HEK293 (cell line): ENCODE data around the gene CENPF.
"Not testable (repeated sequence)": the region's sequence is repeated elsewhere in the genome, so short reads cannot be mapped to it uniquely, and the experiment has no call there.

ENCODE experiments used
- CTCF ChIA-PET: fragments of 350-600 bp; formaldehyde crosslinking; extraction: SDS; loops from one replicate; lab custom pipeline; 2021; ENCODE audit warnings: antibody characterized with exemption; lab: Yijun Ruan, JAX
- POLR2A ChIA-PET: fragments of 300-600 bp; formaldehyde crosslinking; extraction: SDS; loops from one replicate; lab custom pipeline; 2020; ENCODE audit warnings: antibody characterized with exemption, inconsistent platforms; lab: Yijun Ruan, JAX
- H3K27ac ChIP-seq: fragments of 200-500 bp; sonication (Bioruptor generic); 2 replicates; pipeline ENCODE4 v1.5.1; 2014; ENCODE audit warnings: low read depth, low read length, control low read depth, inconsistent platforms; ENCODE audit errors: extremely low read depth
- H3K36me3 ChIP-seq, 2 experiments: fragments of 200-500 bp in 1 of 2; sonication (Bioruptor generic) in 1 of 2; 1 replicate in 1 of 2; 2 replicates in 1 of 2; pipeline ENCODE4 v1.5.1; 2014 to 2017; ENCODE audit warnings: inconsistent platforms in 2 of 2, low read length in 2 of 2; ENCODE audit not compliant: control insufficient read depth in 2 of 2, insufficient read depth in 1 of 2
- H3K4me1 ChIP-seq: fragments of 200-500 bp; sonication (Bioruptor generic); 2 replicates; pipeline ENCODE4 v1.5.1; 2014; ENCODE audit warnings: mild to moderate bottlenecking, low read length, inconsistent platforms; ENCODE audit not compliant: control insufficient read depth, insufficient read depth
- H3K4me3 ChIP-seq: 2 replicates; pipeline ENCODE4 v1.5.1; 2011; ENCODE audit warnings: low read depth, mild to moderate bottlenecking, control low read depth, low read length, moderate library complexity
- H3K9me3 ChIP-seq: fragments of 200-500 bp; sonication (Bioruptor generic); 2 replicates; pipeline ENCODE4 v1.5.1; 2014; ENCODE audit warnings: low read depth, low read length, inconsistent platforms; ENCODE audit not compliant: control insufficient read depth, insufficient read depth
- GLIS1 ChIP-seq: fragments of 450-650 bp; formaldehyde crosslinking; IDR thresholded peaks from 2 replicates; pipeline ENCODE4 v1.5.1; 2016; ENCODE audit warnings: missing biosample characterization, missing genetic modification characterization
- IKZF3 ChIP-seq: fragments of 450-650 bp; IDR thresholded peaks from 2 replicates; pipeline ENCODE4 v1.5.0; 2018; ENCODE audit warnings: missing biosample characterization, mild to moderate bottlenecking, missing genetic modification characterization, moderate library complexity
- OVOL3 ChIP-seq: fragments of 450-650 bp; formaldehyde crosslinking; IDR thresholded peaks from 2 replicates; pipeline ENCODE4 v1.5.1; 2016; ENCODE audit warnings: missing biosample characterization, missing genetic modification characterization
- YY2 ChIP-seq: fragments of 450-650 bp; formaldehyde crosslinking; IDR thresholded peaks from 2 replicates; pipeline ENCODE4 v1.5.1; 2016; ENCODE audit warnings: missing biosample characterization, missing genetic modification characterization
- ZBTB7A ChIP-seq: fragments of 450-650 bp; formaldehyde crosslinking; IDR thresholded peaks from 2 replicates; pipeline ENCODE4 v1.5.1; 2016; ENCODE audit warnings: low read depth, missing biosample characterization, missing genetic modification characterization
- ZNF138 ChIP-seq: fragments of 450-650 bp; formaldehyde crosslinking; IDR thresholded peaks from 2 replicates; pipeline ENCODE4 v1.5.1; 2016; ENCODE audit warnings: missing biosample characterization, missing genetic modification characterization, borderline replicate concordance
- ZNF146 ChIP-seq: fragments of 450-650 bp; formaldehyde crosslinking; IDR thresholded peaks from 2 replicates; pipeline ENCODE4 v1.5.1; 2016; ENCODE audit warnings: missing biosample characterization, missing genetic modification characterization
- ZNF2 ChIP-seq: fragments of 450-650 bp; formaldehyde crosslinking; IDR thresholded peaks from 2 replicates; pipeline ENCODE4 v1.5.1; 2016; ENCODE audit warnings: missing biosample characterization, missing genetic modification characterization
- ZNF214 ChIP-seq: fragments of 450-650 bp; formaldehyde crosslinking; IDR thresholded peaks from 2 replicates; pipeline ENCODE4 v1.5.1; 2017; ENCODE audit warnings: missing biosample characterization, mild to moderate bottlenecking, missing genetic modification characterization, borderline replicate concordance
- ZNF266 ChIP-seq: fragments of 450-650 bp; formaldehyde crosslinking; IDR thresholded peaks from 2 replicates; pipeline ENCODE4 v1.5.1; 2016; ENCODE audit warnings: missing biosample characterization, missing genetic modification characterization, low read depth
- ZNF341 ChIP-seq: fragments of 450-650 bp; formaldehyde crosslinking; IDR thresholded peaks from 2 replicates; pipeline ENCODE4; 2016; ENCODE audit warnings: low read depth, missing biosample characterization, missing genetic modification characterization
- ZNF48 ChIP-seq: fragments of 450-650 bp; formaldehyde crosslinking; IDR thresholded peaks from 2 replicates; pipeline ENCODE4 v1.5.1; 2016; ENCODE audit warnings: missing biosample characterization, missing genetic modification characterization
- ZNF571 ChIP-seq: fragments of 450-650 bp; formaldehyde crosslinking; IDR thresholded peaks from 2 replicates; pipeline ENCODE4 v1.5.0; 2017; ENCODE audit warnings: missing biosample characterization, missing genetic modification characterization
- ZNF707 ChIP-seq: fragments of 450-650 bp; formaldehyde crosslinking; IDR thresholded peaks from 2 replicates; pipeline ENCODE4 v1.5.1; 2016; ENCODE audit warnings: missing biosample characterization, missing genetic modification characterization
- ZNF76 ChIP-seq: fragments of 450-650 bp; formaldehyde crosslinking; IDR thresholded peaks from 2 replicates; pipeline ENCODE4; 2016; ENCODE audit warnings: low read depth, missing biosample characterization, missing genetic modification characterization, borderline replicate concordance
- ZNF768 ChIP-seq: fragments of 450-650 bp; formaldehyde crosslinking; IDR thresholded peaks from 2 replicates; pipeline ENCODE4 v1.5.1; 2018; ENCODE audit warnings: missing biosample characterization, mild to moderate bottlenecking, missing genetic modification characterization
- ZNF791 ChIP-seq: fragments of 450-650 bp; formaldehyde crosslinking; IDR thresholded peaks from 2 replicates; pipeline ENCODE4 v1.5.1; 2016; ENCODE audit warnings: missing biosample characterization, missing genetic modification characterization
- ZSCAN30 ChIP-seq: fragments of 450-650 bp; IDR thresholded peaks from 2 replicates; pipeline ENCODE4 v1.5.1; 2018; ENCODE audit warnings: missing biosample characterization, mild to moderate bottlenecking, missing genetic modification characterization, moderate library complexity
- TF ChIP-seq, protein P1 (sequence below): fragments of 450-650 bp; formaldehyde crosslinking; IDR thresholded peaks from 2 replicates; pipeline ENCODE4 v1.5.1; 2017; ENCODE audit warnings: missing biosample characterization, missing genetic modification characterization
- TF ChIP-seq, protein P2 (sequence below): fragments of 450-650 bp; formaldehyde crosslinking; IDR thresholded peaks from 2 replicates; pipeline ENCODE4 v1.5.1; 2017; ENCODE audit warnings: missing biosample characterization, mild to moderate bottlenecking, missing genetic modification characterization, moderate library complexity
- TF ChIP-seq, protein P3 (sequence below): fragments of 450-650 bp; formaldehyde crosslinking; IDR thresholded peaks from 2 replicates; pipeline ENCODE4 v1.5.1; 2016; ENCODE audit warnings: missing biosample characterization, missing genetic modification characterization
- TF ChIP-seq, protein P4 (sequence below): fragments of 450-650 bp; formaldehyde crosslinking; IDR thresholded peaks from 2 replicates; pipeline ENCODE4 v1.5.1; 2016; ENCODE audit warnings: missing biosample characterization, missing genetic modification characterization

CENPF gene

DNA sequence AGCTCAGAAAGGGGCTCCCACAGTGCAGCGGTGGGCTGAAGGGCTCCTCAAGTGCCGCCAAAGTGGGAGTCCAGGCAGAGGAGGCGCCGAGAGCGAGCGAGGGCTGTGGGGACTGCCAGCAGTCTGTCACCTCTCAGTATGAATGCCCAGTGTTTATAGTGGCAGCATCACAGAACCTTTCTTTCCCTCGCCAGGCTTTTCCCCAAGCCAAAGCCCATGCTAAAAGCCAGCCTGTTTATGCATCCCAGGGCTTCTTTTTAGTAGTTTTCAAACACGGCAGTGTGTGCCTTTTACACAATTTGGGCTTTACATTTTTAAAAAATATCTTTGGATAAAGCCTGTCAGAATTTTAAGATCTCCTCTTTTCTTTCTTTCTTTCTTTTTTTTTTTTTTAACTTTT lies 70.6 kb downstream of the CENPF start:
- H3K4me1 ChIP-seq: no peaks in the 10 kb centered on the region
- H3K4me3 ChIP-seq: no peak overlapping the region
- no peak overlapping the region for H3K27ac ChIP-seq
- POLR2A ChIA-PET: no interaction called here
- no peaks in the 10 kb centered on the region for H3K9me3 ChIP-seq
- TF ChIP-seq ZNF138: no peak
- no peak for TF ChIP-seq ZNF76 (tag by site-specific recombination)
- no peak for TF ChIP-seq ZNF571 (tag by site-specific recombination)
- TF ChIP-seq, protein P1, sequence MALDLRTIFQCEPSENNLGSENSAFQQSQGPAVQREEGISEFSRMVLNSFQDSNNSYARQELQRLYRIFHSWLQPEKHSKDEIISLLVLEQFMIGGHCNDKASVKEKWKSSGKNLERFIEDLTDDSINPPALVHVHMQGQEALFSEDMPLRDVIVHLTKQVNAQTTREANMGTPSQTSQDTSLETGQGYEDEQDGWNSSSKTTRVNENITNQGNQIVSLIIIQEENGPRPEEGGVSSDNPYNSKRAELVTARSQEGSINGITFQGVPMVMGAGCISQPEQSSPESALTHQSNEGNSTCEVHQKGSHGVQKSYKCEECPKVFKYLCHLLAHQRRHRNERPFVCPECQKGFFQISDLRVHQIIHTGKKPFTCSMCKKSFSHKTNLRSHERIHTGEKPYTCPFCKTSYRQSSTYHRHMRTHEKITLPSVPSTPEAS: no peak
- TF ChIP-seq, protein P2, sequence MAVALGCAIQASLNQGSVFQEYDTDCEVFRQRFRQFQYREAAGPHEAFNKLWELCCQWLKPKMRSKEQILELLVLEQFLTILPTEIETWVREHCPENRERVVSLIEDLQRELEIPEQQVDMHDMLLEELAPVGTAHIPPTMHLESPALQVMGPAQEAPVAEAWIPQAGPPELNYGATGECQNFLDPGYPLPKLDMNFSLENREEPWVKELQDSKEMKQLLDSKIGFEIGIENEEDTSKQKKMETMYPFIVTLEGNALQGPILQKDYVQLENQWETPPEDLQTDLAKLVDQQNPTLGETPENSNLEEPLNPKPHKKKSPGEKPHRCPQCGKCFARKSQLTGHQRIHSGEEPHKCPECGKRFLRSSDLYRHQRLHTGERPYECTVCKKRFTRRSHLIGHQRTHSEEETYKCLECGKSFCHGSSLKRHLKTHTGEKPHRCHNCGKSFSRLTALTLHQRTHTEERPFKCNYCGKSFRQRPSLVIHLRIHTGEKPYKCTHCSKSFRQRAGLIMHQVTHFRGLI (tag by site-specific recombination): no peak
- TF ChIP-seq, protein P3, sequence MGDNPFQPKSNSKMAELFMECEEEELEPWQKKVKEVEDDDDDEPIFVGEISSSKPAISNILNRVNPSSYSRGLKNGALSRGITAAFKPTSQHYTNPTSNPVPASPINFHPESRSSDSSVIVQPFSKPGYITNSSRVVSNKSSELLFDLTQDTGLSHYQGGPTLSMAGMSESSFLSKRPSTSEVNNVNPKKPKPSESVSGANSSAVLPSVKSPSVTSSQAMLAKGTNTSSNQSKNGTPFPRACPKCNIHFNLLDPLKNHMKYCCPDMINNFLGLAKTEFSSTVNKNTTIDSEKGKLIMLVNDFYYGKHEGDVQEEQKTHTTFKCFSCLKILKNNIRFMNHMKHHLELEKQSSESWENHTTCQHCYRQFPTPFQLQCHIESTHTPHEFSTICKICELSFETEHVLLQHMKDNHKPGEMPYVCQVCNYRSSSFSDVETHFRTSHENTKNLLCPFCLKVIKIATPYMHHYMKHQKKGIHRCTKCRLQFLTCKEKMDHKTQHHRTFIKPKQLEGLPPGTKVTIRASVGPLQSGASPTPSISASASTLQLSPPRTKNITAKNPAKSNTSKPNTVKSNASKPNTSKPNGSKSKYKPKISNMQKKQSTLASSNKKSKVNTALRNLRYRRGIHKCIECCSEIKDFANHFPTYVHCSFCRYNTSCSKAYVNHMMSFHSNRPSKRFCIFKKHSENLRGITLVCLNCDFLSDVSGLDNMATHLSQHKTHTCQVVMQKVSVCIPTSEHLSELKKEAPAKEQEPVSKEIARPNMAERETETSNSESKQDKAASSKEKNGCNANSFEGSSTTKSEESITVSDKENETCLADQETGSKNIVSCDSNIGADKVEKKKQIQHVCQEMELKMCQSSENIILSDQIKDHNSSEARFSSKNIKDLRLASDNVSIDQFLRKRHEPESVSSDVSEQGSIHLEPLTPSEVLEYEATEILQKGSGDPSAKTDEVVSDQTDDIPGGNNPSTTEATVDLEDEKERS (tag by site-specific recombination): no peak
- no peak for TF ChIP-seq YY2
- no peak for TF ChIP-seq ZNF48 (tag by site-specific recombination)
- TF ChIP-seq ZNF214 (tag by site-specific recombination): no peak
- no peak for TF ChIP-seq IKZF3 (tag by site-specific recombination)
- TF ChIP-seq ZNF266 (tag by site-specific recombination): no peak
- TF ChIP-seq ZNF2 (tag by site-specific recombination): no peak
- no peak for TF ChIP-seq ZNF341 (tag by site-specific recombination)
- no peak for TF ChIP-seq GLIS1 (tag by site-specific recombination)
- no peak for TF ChIP-seq ZNF791
- no peak for TF ChIP-seq ZNF707 (tag by site-specific recombination)
- no peak for TF ChIP-seq ZSCAN30 (tag by site-specific recombination)
- TF ChIP-seq OVOL3 (tag by site-specific recombination): no peak
- no peak for TF ChIP-seq ZBTB7A (tag by site-specific recombination)
- no peak for TF ChIP-seq ZNF768 (tag by site-specific recombination)
- CTCF ChIA-PET: no interaction called here
- H3K36me3 ChIP-seq: peaks cover 0 to 6% of the 10 kb centered on the region in 2 experiments; a peak in 1 of 3 replicates

DNA sequence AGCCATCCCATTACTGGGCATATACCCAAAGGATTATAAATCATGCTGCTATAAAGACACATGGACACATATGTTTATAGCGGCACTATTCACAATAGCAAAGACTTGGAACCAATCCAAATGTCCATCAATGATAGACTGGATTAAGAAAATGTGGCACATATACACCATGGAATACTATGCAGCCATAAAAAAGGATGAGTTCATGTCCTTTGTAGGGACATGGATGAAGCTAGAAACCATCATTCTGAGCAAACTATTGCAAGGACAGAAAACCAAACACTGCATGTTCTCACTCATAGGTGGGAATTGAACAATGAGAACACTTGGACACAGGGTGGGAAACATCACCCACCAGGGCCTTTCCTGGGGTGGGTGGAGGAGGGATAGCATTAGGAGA lies 72.5 kb downstream of the CENPF start:
- H3K9me3 ChIP-seq, H3K4me3 ChIP-seq, H3K4me1 ChIP-seq, H3K36me3 ChIP-seq, H3K27ac ChIP-seq, POLR2A ChIA-PET, CTCF ChIA-PET: not testable (repeated sequence)
- TF ChIP-seq ZNF146 (tag by site-specific recombination): peak; percentile 93
- TF ChIP-seq, protein P4, sequence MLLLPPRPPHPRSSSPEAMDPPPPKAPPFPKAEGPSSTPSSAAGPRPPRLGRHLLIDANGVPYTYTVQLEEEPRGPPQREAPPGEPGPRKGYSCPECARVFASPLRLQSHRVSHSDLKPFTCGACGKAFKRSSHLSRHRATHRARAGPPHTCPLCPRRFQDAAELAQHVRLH (tag by site-specific recombination): 0 out of 2 replicates have a peak, but pooled peaks have one; percentile 42
- TF ChIP-seq, protein P3 (tag by site-specific recombination): 0 out of 2 replicates have a peak, but pooled peaks have one; percentile 70
